Astrocyte (in vitro differentiated cells and primary cell): ENCODE data around the gene NUP98. TPM values are rescaled to one million over a fixed set of nuclear protein-coding genes. Genes with fewer than 3 reads are reported as not detected.

Experiments used
- DNase-seq: peaks from one replicate; pipeline ENCODE4 v3.0.0-alpha.2; 2010; ENCODE audit warnings: low read depth
- FAIRE-seq: peaks from 2 replicates; lab custom pipeline; 2011; peaks lifted over from hg19 to GRCh38; lab: Jason Lieb, UNC
- H2AFZ ChIP-seq: 2 replicates; pipeline ENCODE4 v1.6.0; 2012; ENCODE audit warnings: low read depth, low read length, inconsistent platforms
- H3K27ac ChIP-seq: 2 replicates; pipeline ENCODE4 v1.5.1; 2011; ENCODE audit warnings: low read depth, low read length, inconsistent platforms
- H3K27me3 ChIP-seq: 2 replicates; pipeline ENCODE4 v1.6.0; 2011; ENCODE audit warnings: low read length, inconsistent platforms; ENCODE audit not compliant: insufficient read depth
- H3K36me3 ChIP-seq: 2 replicates; pipeline ENCODE4 v1.5.1; 2011; ENCODE audit warnings: low read length, inconsistent platforms; ENCODE audit not compliant: insufficient read depth
- H3K4me1 ChIP-seq: 2 replicates; pipeline ENCODE4 v1.5.1; 2011; ENCODE audit warnings: low read length, inconsistent platforms; ENCODE audit not compliant: insufficient read depth
- H3K4me2 ChIP-seq: 2 replicates; pipeline ENCODE4 v1.6.0; 2012; ENCODE audit warnings: low read length, inconsistent platforms
- H3K4me3 ChIP-seq: 2 replicates; pipeline ENCODE4 v1.5.1; 2011; ENCODE audit warnings: low read depth, mild to moderate bottlenecking, low read length, inconsistent platforms; ENCODE audit not compliant: insufficient read depth
- H3K79me2 ChIP-seq: 2 replicates; pipeline ENCODE4 v1.6.0; 2012; ENCODE audit warnings: mild to moderate bottlenecking, low read length, inconsistent platforms; ENCODE audit not compliant: insufficient read depth
- H3K9ac ChIP-seq: 2 replicates; pipeline ENCODE4 v1.6.0; 2012; ENCODE audit warnings: mild to moderate bottlenecking, low read length, inconsistent platforms
- H3K9me3 ChIP-seq: 2 replicates; pipeline ENCODE4 v1.5.1; 2012; ENCODE audit warnings: low read depth, mild to moderate bottlenecking, low read length, inconsistent platforms; ENCODE audit not compliant: insufficient read depth
- H4K20me1 ChIP-seq: 2 replicates; pipeline ENCODE4 v1.6.0; 2012; ENCODE audit warnings: low read length, inconsistent platforms; ENCODE audit not compliant: insufficient read depth
- H3K27ac Mint-ChIP-seq: one replicate; pipeline ENCODE4 v1.8.0; 2021; ENCODE audit warnings: mild to moderate bottlenecking, mixed read lengths; ENCODE audit not compliant: unreplicated experiment
- H3K27me3 Mint-ChIP-seq: one replicate; pipeline ENCODE4 v1.8.0; 2021; ENCODE audit warnings: low read depth, mixed read lengths; ENCODE audit not compliant: unreplicated experiment
- H3K36me3 Mint-ChIP-seq: one replicate; pipeline ENCODE4 v1.8.0; 2021; ENCODE audit warnings: low read depth, mixed read lengths; ENCODE audit not compliant: unreplicated experiment
- H3K4me1 Mint-ChIP-seq: one replicate; pipeline ENCODE4 v1.8.0; 2021; ENCODE audit warnings: low read depth, mixed read lengths; ENCODE audit not compliant: unreplicated experiment
- H3K4me3 Mint-ChIP-seq: one replicate; pipeline ENCODE4 v1.8.0; 2021; ENCODE audit warnings: mild to moderate bottlenecking, moderate library complexity, mixed read lengths; ENCODE audit not compliant: unreplicated experiment
- H3K9me3 Mint-ChIP-seq: one replicate; pipeline ENCODE4 v1.8.0; 2021; ENCODE audit warnings: mild to moderate bottlenecking, mixed read lengths; ENCODE audit not compliant: unreplicated experiment
- CTCF ChIP-seq: IDR thresholded peaks from 2 replicates; pipeline ENCODE4 v1.5.1; 2011; ENCODE audit warnings: low read depth, mild to moderate bottlenecking, inconsistent platforms, low read length, moderate library complexity; ENCODE audit not compliant: insufficient read depth
- EZH2 ChIP-seq: IDR thresholded peaks from 2 replicates; pipeline ENCODE4 v1.6.1; 2012; ENCODE audit warnings: mild to moderate bottlenecking, low read length, inconsistent platforms; ENCODE audit not compliant: insufficient read depth
- total RNA-seq: library from RNA; stranded (reverse); gene quantifications from 2 replicates; pipeline ENCODE4 v1.2.1, GENCODE V29; 2021

NUP98 gene
- total RNA-seq, 1 donor from 2014 or later, result 81.2 TPM

GRCh38 chr11:3826721-3827120, 29.4 kb upstream of the NUP98 start:
- H2AFZ ChIP-seq, result no peak overlapping the region
- H3K27me3 ChIP-seq, result no peaks in the 10 kb centered on the region
- DNase-seq (no peak), FAIRE-seq (no peak)
- peaks cover 28% of the 10 kb centered on the region for H3K79me2 ChIP-seq
- Mint-ChIP-seq H3K4me3 (no peak overlapping the region), H3K4me1 (peaks cover 16% of the 10 kb centered on the region), H3K27me3 (no peaks in the 10 kb centered on the region), H3K9me3 (no peaks in the 10 kb centered on the region), H3K36me3 (peaks cover 28% of the 10 kb centered on the region), H3K27ac (no peak overlapping the region)
- no peak overlapping the region for H3K9ac ChIP-seq
- no peak overlapping the region for H3K27ac ChIP-seq
- H3K4me3 ChIP-seq, result no peak overlapping the region
- H3K36me3 ChIP-seq, result peaks cover 21% of the 10 kb centered on the region
- no peaks in the 10 kb centered on the region for H3K9me3 ChIP-seq
- H3K4me1 ChIP-seq, result no peaks in the 10 kb centered on the region
- TF ChIP-seq EZH2 (no peak), CTCF (no peak)
- no peak overlapping the region for H3K4me2 ChIP-seq
- H4K20me1 ChIP-seq, result peaks cover 64% of the 10 kb centered on the region

GRCh38 chr11:3825473-3826154, 28.3 kb upstream of the NUP98 start:
- no peak overlapping the region for H2AFZ ChIP-seq
- no peaks in the 10 kb centered on the region for H3K4me1 ChIP-seq
- no peak for TF ChIP-seq CTCF
- H3K4me3 Mint-ChIP-seq, result no peak overlapping the region
- peaks cover 7% of the 10 kb centered on the region for H3K4me1 Mint-ChIP-seq
- H3K79me2 ChIP-seq, result peaks cover 17% of the 10 kb centered on the region
- no peak overlapping the region for H3K4me3 ChIP-seq
- DNase-seq (no peak), FAIRE-seq (no peak)
- H3K9ac ChIP-seq, result no peak overlapping the region
- H3K9me3 ChIP-seq, result no peaks in the 10 kb centered on the region
- H3K4me2 ChIP-seq, result no peak overlapping the region
- no peaks in the 10 kb centered on the region for H3K27me3 ChIP-seq
- H3K27me3 Mint-ChIP-seq, result no peaks in the 10 kb centered on the region
- no peak overlapping the region for H3K27ac ChIP-seq
- H3K36me3 ChIP-seq, result peaks cover 21% of the 10 kb centered on the region
- H4K20me1 ChIP-seq, result peaks cover 53% of the 10 kb centered on the region
- no peak overlapping the region for H3K27ac Mint-ChIP-seq
- peaks cover 32% of the 10 kb centered on the region for H3K36me3 Mint-ChIP-seq
- no peaks in the 10 kb centered on the region for H3K9me3 Mint-ChIP-seq

GRCh38 chr11:3824714-3825472, 27.5 kb upstream of the NUP98 start:
- Histone ChIP-seq H3K9ac (no peak overlapping the region), H3K4me3 (no peak overlapping the region), H3K4me1 (no peaks in the 10 kb centered on the region), H3K79me2 (peaks cover 10% of the 10 kb centered on the region), H3K27ac (no peak overlapping the region), H2AFZ (no peak overlapping the region), H3K9me3 (no peaks in the 10 kb centered on the region), H4K20me1 (peaks cover 46% of the 10 kb centered on the region), H3K4me2 (no peak overlapping the region), H3K36me3 (peaks cover 17% of the 10 kb centered on the region), H3K27me3 (no peaks in the 10 kb centered on the region)
- DNase-seq, result no peak
- FAIRE-seq, result no peak
- no peaks in the 10 kb centered on the region for H3K27me3 Mint-ChIP-seq
- no peak overlapping the region for H3K4me3 Mint-ChIP-seq
- H3K27ac Mint-ChIP-seq, result no peak overlapping the region
- H3K9me3 Mint-ChIP-seq, result no peaks in the 10 kb centered on the region
- peaks cover 6% of the 10 kb centered on the region for H3K4me1 Mint-ChIP-seq
- TF ChIP-seq EZH2 (no peak), CTCF (peak; percentile 41)
- peaks cover 30% of the 10 kb centered on the region for H3K36me3 Mint-ChIP-seq
